Endothelial cell of umbilical vein (primary cell): ENCODE data around the gene CKLF. TPM values are rescaled to one million over a fixed set of nuclear protein-coding genes. Genes with fewer than 3 reads are reported as not detected.

Experiments
- BruUV-seq: library from RNA; stranded (reverse); fragments of 400-500 nt; replicated peaks from 2 replicates; lab custom pipeline; 2021; lab: Mats Ljungman, UMichigan
- CTCF ChIA-PET: fragments of 300-600, 350-600 bp; sonication (Branson Sonifier 250); formaldehyde crosslinking; loops from one replicate; lab custom pipeline; 2021; ENCODE audit warnings: antibody characterized with exemption, inconsistent platforms; lab: Charles Lee
- POLR2A ChIA-PET: fragments of 300-600, 350-600 bp; sonication (Branson Sonifier 250); formaldehyde crosslinking; loops from one replicate; lab custom pipeline; 2021; ENCODE audit warnings: antibody characterized with exemption, inconsistent platforms; lab: Charles Lee
- DNase-seq: peaks from one replicate; pipeline ENCODE4 v3.0.0-alpha.2; 2011; ENCODE audit warnings: low read depth, low spot score
- FAIRE-seq: peaks from 2 replicates; lab custom pipeline; 2011; peaks lifted over from hg19 to GRCh38; lab: Jason Lieb, UNC
- H2AFZ ChIP-seq: 2 replicates; pipeline ENCODE4 v1.6.0; 2012; ENCODE audit warnings: low read depth, low read length, control low read depth, inconsistent platforms
- H3K27ac ChIP-seq: 2 replicates; pipeline ENCODE4 v1.5.1; 2011; ENCODE audit warnings: low read depth, mild to moderate bottlenecking, control low read depth, low read length, moderate library complexity; ENCODE audit not compliant: insufficient read depth
- H3K27me3 ChIP-seq, 2 experiments: 2 replicates each; pipeline versions ENCODE4 v1.6.0 to v1.6.1; 2011; ENCODE audit warnings: low read length in 2 of 2, mixed read lengths in 1 of 2; ENCODE audit not compliant: control insufficient read depth in 2 of 2, insufficient read depth in 2 of 2
- H3K36me3 ChIP-seq, 2 experiments: 2 replicates in 1 of 2; 3 replicates in 1 of 2; pipeline ENCODE4 v1.5.1; 2011; ENCODE audit warnings: low read length in 2 of 2, mild to moderate bottlenecking in 1 of 2, moderate library complexity in 1 of 2; ENCODE audit not compliant: control insufficient read depth in 2 of 2, insufficient read depth in 2 of 2; ENCODE audit errors: extremely low read depth in 1 of 2
- H3K4me1 ChIP-seq: 3 replicates; pipeline ENCODE4 v1.5.1; 2011; ENCODE audit warnings: mild to moderate bottlenecking, low read length; ENCODE audit not compliant: control insufficient read depth, insufficient read depth; ENCODE audit errors: extremely low read depth
- H3K4me2 ChIP-seq: 2 replicates; pipeline ENCODE4 v1.6.1; 2011; ENCODE audit warnings: low read length, control low read depth, mixed read lengths; ENCODE audit not compliant: insufficient read depth
- H3K4me3 ChIP-seq, 3 experiments: fragments of 200-600 bp in 1 of 3; sonication (generic), shearing (Covaris generic) in 1 of 3; replicated peaks in 1 of 3; 2 replicates each; pipeline ENCODE4 v1.5.1; 2011 to 2016; ENCODE audit warnings: control low read depth in 3 of 3, low read length in 3 of 3, mild to moderate bottlenecking in 2 of 3, inconsistent platforms in 1 of 3, low read depth in 1 of 3, moderate library complexity in 1 of 3; ENCODE audit not compliant: insufficient read depth in 1 of 3
- H3K79me2 ChIP-seq: 2 replicates; pipeline ENCODE4 v1.6.0; 2012; ENCODE audit warnings: low read length, inconsistent platforms; ENCODE audit not compliant: control insufficient read depth, insufficient read depth
- H3K9ac ChIP-seq: replicated peaks from 2 replicates; pipeline ENCODE3; 2011; ENCODE audit warnings: low read length, control low read depth; ENCODE audit not compliant: insufficient read depth; ENCODE audit errors: extremely low read depth
- H3K9me1 ChIP-seq: replicated peaks from 3 replicates; pipeline ENCODE4 v1.6.0; 2011; ENCODE audit warnings: mild to moderate bottlenecking, low read length; ENCODE audit not compliant: control insufficient read depth, insufficient read depth; ENCODE audit errors: extremely low read depth
- H3K9me3 ChIP-seq: replicated peaks from 2 replicates; pipeline ENCODE4 v1.5.1; 2012; ENCODE audit warnings: low read length, inconsistent platforms; ENCODE audit not compliant: control insufficient read depth, insufficient read depth
- H4K20me1 ChIP-seq: replicated peaks from 2 replicates; pipeline ENCODE3; 2011; ENCODE audit warnings: mild to moderate bottlenecking, low read length; ENCODE audit not compliant: control insufficient read depth, insufficient read depth; ENCODE audit errors: extremely low read depth
- CTCF ChIP-seq, 2 donors: IDR thresholded peaks; 1 replicate in 1 of 2; 2 replicates in 1 of 2; pipeline ENCODE4 v1.5.1; 2011; ENCODE audit warnings: low read length in 2 of 2, mild to moderate bottlenecking in 2 of 2, moderate library complexity in 2 of 2, control low read depth in 1 of 2, inconsistent platforms in 1 of 2, low read depth in 1 of 2; ENCODE audit not compliant: insufficient read depth in 1 of 2; ENCODE audit errors: extremely low read depth in 1 of 2
- EZH2 ChIP-seq: IDR thresholded peaks from 2 replicates; pipeline ENCODE4 v1.6.1; 2012; ENCODE audit warnings: borderline replicate concordance, low read depth, mild to moderate bottlenecking, moderate library complexity, low read length, inconsistent platforms; ENCODE audit not compliant: severe bottlenecking
- FOS ChIP-seq: IDR thresholded peaks from 2 replicates; pipeline ENCODE4 v1.6.1; 2011; ENCODE audit warnings: mild to moderate bottlenecking, low read length, moderate library complexity, borderline replicate concordance; ENCODE audit not compliant: insufficient read depth
- GATA2 ChIP-seq: IDR thresholded peaks from 2 replicates; pipeline ENCODE4 v1.7.0; 2011; ENCODE audit warnings: low read depth, mild to moderate bottlenecking, moderate library complexity, mixed read lengths, low read length; ENCODE audit not compliant: insufficient read length, insufficient read depth
- JUN ChIP-seq: IDR thresholded peaks from 2 replicates; pipeline ENCODE4 v1.6.1; 2011; ENCODE audit warnings: borderline replicate concordance, low read depth; ENCODE audit not compliant: insufficient read length, insufficient read depth
- MYC ChIP-seq: IDR thresholded peaks from one replicate; pipeline ENCODE4 v1.6.1; 2011; ENCODE audit warnings: mild to moderate bottlenecking, low read depth, low read length
- POLR2A ChIP-seq: IDR thresholded peaks from 2 replicates; pipeline ENCODE4 v1.6.1; 2012; ENCODE audit warnings: low read depth, mild to moderate bottlenecking, control low read depth, low read length
- POLR2AphosphoS5 ChIP-seq: IDR thresholded peaks from 2 replicates; pipeline ENCODE4 v1.6.1; 2012; ENCODE audit warnings: low read depth, mild to moderate bottlenecking, control low read depth, low read length, moderate library complexity; ENCODE audit not compliant: insufficient read depth
- dilution Hi-C: fragments of 300-500 bp; cut with MboI; formaldehyde crosslinking; loops from one replicate; pipeline ENCODE4 v1.15.0; 2019; ENCODE audit warnings: low sequenced_read_pairs; ENCODE audit not compliant: extremely low pct_ligation_motif_present
- intact Hi-C: fragments of 100-400 bp; cut with micrococcal nuclease; formaldehyde crosslinking; loops from one replicate; pipeline ENCODE4 v1.10.0; 2022
- polyA plus RNA-seq, 4 experiments: library from polyadenylated mRNA; depleted of rRNA in 3 of 4; stranded (reverse) in 3 of 4; unstranded in 1 of 4; fragments of >200 nt; gene quantifications; 2 replicates each; pipeline versions ENCODE4 v1.2.1 to v1.2.3, GENCODE V29; 2011 to 2012; ENCODE audit warnings: missing spikeins in 1 of 4
- total RNA-seq: library from RNA; stranded (reverse); gene quantifications from 2 replicates; pipeline ENCODE4 v1.2.3, GENCODE V29; 2021
- TF ChIP-seq, protein P1 (sequence below): IDR thresholded peaks from 2 replicates; pipeline ENCODE4 v1.6.1; 2011; ENCODE audit not compliant: insufficient read depth, insufficient read length

Gene CKLF
- total and polyA plus RNA-seq, 2 donors (not counting 3 experiments of a cell fraction or from before 2014, with no cell fraction given) = 80.0 to 209 TPM

GRCh38 chr16:66521252-66521713, 31.1 kb upstream of the CKLF start:
- CTCF ChIA-PET = interaction anchor here (0.8 to 2.3 kb wide), 11 partner anchors 10 to 114 kb away, joined by 3 to 10 read pairs (median 6); partner anchors contain the start of genes CKLF and CMTM3
- H3K4me2 ChIP-seq = peak overlapping the region; percentile 56
- POLR2A ChIA-PET = no interaction called here

More at GRCh38 chr16:66521252-66521713, 31.1 kb upstream of the CKLF start:
- peak overlapping the region; percentile 7 for H2AFZ ChIP-seq
- no peaks in the 10 kb centered on the region for H3K9me1 ChIP-seq
- H3K4me3 ChIP-seq = no peak overlapping the region
- intact Hi-C loops = no loop called here
- H3K36me3 ChIP-seq = no peaks in the 10 kb centered on the region
- H4K20me1 ChIP-seq = no peaks in the 10 kb centered on the region
- DNase-seq (no peak), FAIRE-seq (no peak)
- dilution Hi-C loops = no loop called here
- no peaks in the 10 kb centered on the region for H3K27me3 ChIP-seq
- H3K9me3 ChIP-seq = no peaks in the 10 kb centered on the region
- no peaks in the 10 kb centered on the region for H3K79me2 ChIP-seq
- no TSS peak for BruUV-seq
- no peak overlapping the region for H3K9ac ChIP-seq
- H3K27ac ChIP-seq = peak overlapping the region; percentile 62
- TF ChIP-seq MYC (no peak), EZH2 (no peak), CTCF (IDR thresholded peaks at IDR 0.05; ENCODE audit: extremely low read depth in 1 of 2, insufficient read depth in 1 of 2, low read depth in 1 of 2, low read length in 2 of 2) (no peak), GATA2 (no peak), POLR2A (no peak), POLR2AphosphoS5 (no peak), JUN (no peak), FOS (no peak)
- TF ChIP-seq, protein P1, sequence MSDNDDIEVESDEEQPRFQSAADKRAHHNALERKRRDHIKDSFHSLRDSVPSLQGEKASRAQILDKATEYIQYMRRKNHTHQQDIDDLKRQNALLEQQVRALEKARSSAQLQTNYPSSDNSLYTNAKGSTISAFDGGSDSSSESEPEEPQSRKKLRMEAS = no peak
- peaks cover 78% of the 10 kb centered on the region for H3K4me1 ChIP-seq
